GM12801 (cell line): Measurements from ENCODE around the gene INPP5A.

Experiments
- CTCF ChIP-seq: IDR thresholded peaks from one replicate; pipeline ENCODE4 v1.5.1; 2011; ENCODE audit warnings: control low read depth; ENCODE audit not compliant: insufficient read length; ENCODE audit errors: extremely low read depth

Gene INPP5A

GRCh38 chr10:132742167-132742836 is 204.7 kb downstream of the INPP5A start:
- TF ChIP-seq CTCF, result no peak

DNA sequence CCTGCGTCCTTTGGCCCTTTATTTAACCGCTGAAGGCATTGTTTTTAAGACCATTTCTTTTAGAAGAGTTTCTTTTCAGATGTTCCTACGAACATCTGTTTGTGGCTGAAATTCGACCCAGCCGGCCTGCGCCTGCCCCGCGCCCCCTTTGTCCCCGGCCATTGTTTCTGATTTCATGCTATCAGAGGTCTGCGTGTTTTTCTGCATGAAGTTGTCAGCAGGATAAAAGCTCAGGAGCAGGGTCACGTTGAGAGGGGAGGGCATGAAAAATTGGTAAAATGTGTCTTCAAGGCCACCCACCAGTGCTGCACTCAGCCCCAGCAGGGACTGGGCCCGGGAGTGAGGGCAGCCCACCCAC is 205.2 kb downstream of the INPP5A start:
- no peak for TF ChIP-seq CTCF

DNA sequence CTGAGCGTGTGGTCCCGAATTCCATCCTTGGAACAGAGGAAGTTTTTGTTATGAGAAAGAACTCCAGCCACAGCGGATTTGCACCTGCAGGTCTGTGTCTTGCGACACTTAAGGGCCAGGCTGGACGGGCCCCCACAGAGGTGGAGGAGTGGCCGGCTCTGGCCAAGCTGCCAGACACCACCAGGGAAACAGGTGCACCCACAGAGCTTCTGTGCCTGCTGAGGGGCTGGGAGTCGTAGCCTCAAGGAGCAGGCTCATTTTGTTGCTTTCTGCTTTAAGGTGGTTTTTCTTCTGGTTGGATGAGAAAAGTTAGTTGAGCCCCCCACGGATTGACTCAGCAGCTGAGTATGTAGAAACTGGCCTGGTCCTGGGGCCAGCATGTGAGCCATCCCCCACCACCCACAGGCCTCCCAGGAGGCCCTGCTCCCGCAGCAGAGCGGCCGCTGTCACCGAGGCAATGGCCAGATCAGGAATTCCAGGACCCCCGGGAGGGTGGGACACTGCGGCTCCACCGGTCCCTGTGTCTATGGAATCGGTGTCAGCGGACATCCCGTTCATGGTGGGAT is 206.4 kb downstream of the INPP5A start:
- no peak for TF ChIP-seq CTCF

GRCh38 chr10:132744839-132745238 is 207.3 kb downstream of the INPP5A start:
- TF ChIP-seq CTCF, result no peak

DNA sequence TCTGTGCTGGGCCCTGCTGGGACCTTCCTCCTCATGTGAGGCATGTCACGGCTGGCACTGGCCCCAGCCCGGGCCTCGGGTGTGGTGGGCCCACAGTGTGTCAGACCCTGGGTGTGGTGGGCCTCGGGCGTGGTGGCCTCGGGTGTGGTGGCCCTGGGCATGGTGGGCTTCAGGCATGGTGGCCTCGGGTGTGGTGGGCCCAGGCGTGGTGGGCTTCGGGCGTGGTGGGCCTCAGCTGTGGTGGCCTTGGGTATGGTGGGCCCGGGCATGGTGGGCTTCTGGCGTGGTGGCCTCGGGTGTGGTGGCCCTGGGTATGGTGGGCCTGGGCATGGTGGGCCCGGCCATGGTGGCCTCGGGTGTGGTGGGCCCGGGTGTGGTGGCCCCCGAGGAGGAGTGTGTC is 207.9 kb downstream of the INPP5A start:
- TF ChIP-seq CTCF, result no peak

GRCh38 chr10:132745971-132746370 is 208.4 kb downstream of the INPP5A start:
- no peak for TF ChIP-seq CTCF

DNA sequence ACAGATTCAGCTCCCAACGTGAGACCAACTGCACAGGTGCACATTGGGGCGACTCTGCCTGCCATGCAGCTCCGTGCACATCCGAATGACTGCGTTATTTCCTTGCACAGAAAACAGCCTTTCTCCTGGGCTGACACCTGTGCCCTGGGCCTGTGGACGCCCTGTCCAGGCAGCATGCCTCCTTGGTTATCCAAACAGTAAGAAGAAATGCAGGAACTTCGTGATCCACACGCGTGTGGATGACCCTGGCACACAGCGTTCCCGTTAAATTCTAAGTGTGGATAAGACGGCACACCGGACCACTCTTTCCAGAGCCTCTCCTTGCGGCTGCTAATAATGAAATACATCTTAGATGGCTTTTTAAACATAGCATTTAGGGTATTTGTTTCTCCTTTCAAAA is 208.8 kb downstream of the INPP5A start:
- TF ChIP-seq CTCF, result no peak
